ENCODE measurements around the gene TIPRL.

Gene TIPRL

DNA sequence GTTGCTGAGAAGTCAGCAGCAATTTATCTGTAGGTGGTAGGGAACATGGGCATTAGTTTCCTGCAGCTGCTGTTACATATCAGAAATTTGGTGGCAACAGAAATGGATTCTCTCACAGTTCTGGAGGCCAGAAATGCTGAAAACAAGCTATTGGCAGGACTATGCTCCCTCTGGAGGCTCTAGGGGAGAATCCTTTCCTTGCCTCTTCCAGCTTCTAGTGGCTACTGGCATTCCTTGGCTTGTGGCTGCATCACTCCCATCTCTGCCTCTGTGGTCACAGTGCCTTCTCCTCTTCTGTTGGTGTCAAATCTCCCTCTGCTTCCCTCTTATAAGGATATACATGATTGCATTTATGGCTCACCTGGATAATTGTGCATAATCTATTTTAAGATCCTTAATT is 44.5 kb downstream of the TIPRL start:
- Histone ChIP-seq H3K4me1 (ENCODE audit: control extremely low read depth in 1 of 4, control insufficient read depth in 4 of 4, insufficient read depth in 4 of 4, low read length in 3 of 4) (peaks cover 8 to 28% (median 20%) of the 10 kb centered on the region in 4 experiments), H3K27me3 (replicated peaks in 2 of 5; ENCODE audit: control insufficient read depth in 4 of 5, insufficient read depth in 5 of 5, low read length in 4 of 5) (no peaks in the 10 kb centered on the region), H3K27ac (ENCODE audit: insufficient read depth in 1 of 2, low read depth in 1 of 2, low read length in 2 of 2, poor library complexity in 1 of 2, severe bottlenecking in 2 of 2) (no peak overlapping the region), H3K36me3 (ENCODE audit: control insufficient read depth in 4 of 4, insufficient read depth in 4 of 4, low read length in 3 of 4) (no peaks in the 10 kb centered on the region), H3K4me3 (ENCODE audit: control insufficient read depth in 1 of 7, extremely low read depth in 1 of 7, insufficient read depth in 4 of 7, low read depth in 2 of 7, low read length in 6 of 7) (no peak overlapping the region), H3K9me3 (ENCODE audit: control extremely low read depth in 1 of 5, control insufficient read depth in 4 of 5, insufficient read depth in 2 of 5, low read depth in 1 of 5, low read length in 4 of 5) (peaks cover 0 to 4% (median 0%) of the 10 kb centered on the region in 5 experiments)
- no peak for DNase-seq
- ChIA-PET CTCF (no interaction called here), POLR2A (no interaction called here)

DNA sequence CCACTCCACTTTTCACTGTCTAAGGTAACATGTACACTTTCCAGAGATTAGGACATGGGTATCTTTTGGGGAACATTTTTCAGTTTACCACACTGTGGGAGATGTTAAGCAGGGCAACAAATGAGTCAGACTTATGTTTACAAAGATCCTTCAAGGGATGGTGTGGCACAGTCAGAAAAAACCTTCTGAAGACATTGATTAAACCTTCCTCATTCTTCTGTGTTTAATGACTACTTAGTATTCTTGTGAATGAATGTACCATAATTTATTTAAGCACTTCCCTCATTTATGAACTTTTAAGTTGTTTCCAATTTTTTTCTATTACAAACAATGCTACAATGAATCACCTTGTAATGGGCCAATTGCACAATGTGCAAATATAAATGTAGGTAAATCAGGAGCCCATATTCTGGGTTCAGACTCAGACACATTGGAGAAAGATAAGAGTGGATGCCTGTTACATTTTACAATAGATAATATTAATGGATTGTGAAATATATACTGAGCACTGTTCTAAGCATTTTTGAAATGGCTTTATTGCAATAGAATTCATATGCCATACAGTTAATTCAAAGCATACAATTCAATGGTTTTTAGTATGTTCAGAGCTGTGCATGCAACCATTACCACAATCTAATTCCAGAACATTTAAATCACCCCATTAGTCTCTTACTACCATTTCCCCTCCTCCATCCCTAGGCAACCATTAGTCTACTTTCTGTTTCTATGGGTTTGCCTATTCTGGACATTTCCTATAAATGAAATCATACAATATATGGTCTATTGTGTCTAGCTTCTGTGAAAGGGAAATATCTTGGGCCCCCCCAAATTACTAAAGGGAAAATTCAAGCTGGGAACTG is 45.1 kb downstream of the TIPRL start:
- no peak for DNase-seq
- no peaks in the 10 kb centered on the region for H3K36me3 ChIP-seq (ENCODE audit: control insufficient read depth in 4 of 4, insufficient read depth in 4 of 4, low read length in 3 of 4)
- H3K9me3 ChIP-seq (ENCODE audit: control extremely low read depth in 1 of 5, control insufficient read depth in 4 of 5, insufficient read depth in 2 of 5, low read depth in 1 of 5, low read length in 4 of 5): peaks cover 0 to 4% (median 0%) of the 10 kb centered on the region in 5 experiments
- CTCF ChIA-PET: interaction anchor here (3.9 kb wide), 1 partner anchor 11 kb away, joined by 23 read pairs; no protein-coding TSS in a partner anchor
- H3K27ac ChIP-seq (ENCODE audit: insufficient read depth in 1 of 2, low read depth in 1 of 2, low read length in 2 of 2, poor library complexity in 1 of 2, severe bottlenecking in 2 of 2): no peak overlapping the region
- peaks cover 12 to 34% (median 26%) of the 10 kb centered on the region in 4 experiments for H3K4me1 ChIP-seq (ENCODE audit: control extremely low read depth in 1 of 4, control insufficient read depth in 4 of 4, insufficient read depth in 4 of 4, low read length in 3 of 4)
- POLR2A ChIA-PET: no interaction called here
- H3K27me3 ChIP-seq (replicated peaks in 2 of 5; ENCODE audit: control insufficient read depth in 4 of 5, insufficient read depth in 5 of 5, low read length in 4 of 5): no peaks in the 10 kb centered on the region
- no peak overlapping the region for H3K4me3 ChIP-seq (ENCODE audit: control insufficient read depth in 1 of 7, extremely low read depth in 1 of 7, insufficient read depth in 4 of 7, low read depth in 2 of 7, low read length in 6 of 7)

DNA sequence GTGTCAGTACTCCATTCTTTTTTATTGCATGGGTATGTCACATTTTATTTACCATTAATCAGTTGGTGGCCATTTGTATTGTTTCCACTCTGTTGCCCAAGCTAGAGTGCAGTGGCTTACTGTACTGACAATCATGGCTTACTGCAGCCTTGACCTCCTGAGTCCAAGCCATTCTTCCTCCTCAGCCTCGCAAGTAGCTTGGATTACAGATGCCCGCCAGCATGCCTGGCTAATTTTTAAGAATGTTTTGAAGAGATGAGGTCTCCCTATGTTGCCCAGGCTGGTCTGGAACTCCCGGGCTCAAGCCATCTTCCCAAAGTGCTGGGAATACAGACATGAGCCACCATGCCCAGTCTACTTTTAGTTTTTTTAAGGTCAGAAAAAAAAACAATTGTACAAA is 46.2 kb downstream of the TIPRL start:
- H3K27me3 ChIP-seq (replicated peaks in 2 of 5; ENCODE audit: control insufficient read depth in 4 of 5, insufficient read depth in 5 of 5, low read length in 4 of 5): no peaks in the 10 kb centered on the region
- peaks cover 0 to 8% (median 4%) of the 10 kb centered on the region in 4 experiments for H3K36me3 ChIP-seq (ENCODE audit: control insufficient read depth in 4 of 4, insufficient read depth in 4 of 4, low read length in 3 of 4)
- CTCF ChIA-PET: interaction anchor here (2.3 to 3.9 kb wide), 2 partner anchors 10 to 45 kb away, joined by 10 to 23 read pairs; partner anchors contain the start of gene TIPRL
- H3K4me1 ChIP-seq (ENCODE audit: control extremely low read depth in 1 of 4, control insufficient read depth in 4 of 4, insufficient read depth in 4 of 4, low read length in 3 of 4): peaks cover 12 to 40% (median 32%) of the 10 kb centered on the region in 4 experiments
- POLR2A ChIA-PET: no interaction called here
- WGBS (ENCODE audit: insufficient coverage): no CpG with 5 or more reads among the region's 3 CpGs
- peaks cover 0 to 4% (median 0%) of the 10 kb centered on the region in 5 experiments for H3K9me3 ChIP-seq (ENCODE audit: control extremely low read depth in 1 of 5, control insufficient read depth in 4 of 5, insufficient read depth in 2 of 5, low read depth in 1 of 5, low read length in 4 of 5)
- peak overlapping the region in 2 of 7 experiments; percentile 80 to 85 for H3K4me3 ChIP-seq (ENCODE audit: control insufficient read depth in 1 of 7, extremely low read depth in 1 of 7, insufficient read depth in 4 of 7, low read depth in 2 of 7, low read length in 6 of 7)
- H3K27ac ChIP-seq (ENCODE audit: insufficient read depth in 1 of 2, low read depth in 1 of 2, low read length in 2 of 2, poor library complexity in 1 of 2, severe bottlenecking in 2 of 2): peak overlapping the region in 1 of 2 experiments; percentile 78
- DNase-seq: no peak

- Histone ChIP-seq H3K27me3 (replicated peaks in 2 of 5; ENCODE audit: control insufficient read depth in 4 of 5, insufficient read depth in 5 of 5, low read length in 4 of 5) (no peaks in the 10 kb centered on the region), H3K4me1 (ENCODE audit: control extremely low read depth in 1 of 4, control insufficient read depth in 4 of 4, insufficient read depth in 4 of 4, low read length in 3 of 4) (peaks cover 12 to 40% (median 32%) of the 10 kb centered on the region in 4 experiments), H3K4me3 (ENCODE audit: control insufficient read depth in 1 of 7, extremely low read depth in 1 of 7, insufficient read depth in 4 of 7, low read depth in 2 of 7, low read length in 6 of 7) (peak within 1 kb of the TSS; percentile 46 to 89 (median 80)), H3K27ac (ENCODE audit: insufficient read depth in 1 of 2, low read depth in 1 of 2, low read length in 2 of 2, poor library complexity in 1 of 2, severe bottlenecking in 2 of 2) (peak within 1 kb of the TSS; percentile 53 to 78), H3K9me3 (ENCODE audit: control extremely low read depth in 1 of 5, control insufficient read depth in 4 of 5, insufficient read depth in 2 of 5, low read depth in 1 of 5, low read length in 4 of 5) (peaks cover 0 to 4% (median 0%) of the 10 kb centered on the region in 5 experiments), H3K36me3 (ENCODE audit: control insufficient read depth in 4 of 4, insufficient read depth in 4 of 4, low read length in 3 of 4) (peaks cover 1 to 12% (median 6%) of the 10 kb centered on the region in 4 experiments)
- ChIA-PET CTCF (interaction anchor here (1.2 to 3.9 kb wide), 4 partner anchors 8 to 46 kb away, joined by 3 to 23 read pairs (median 8); partner anchors contain the start of gene TIPRL), POLR2A (no interaction called here)
- DNase-seq: peak; percentile 71 to 91 (median 86)
- 2% methylated on average over 43 of the region's 58 CpGs for WGBS (ENCODE audit: insufficient coverage)
Observed at GRCh38 chr1:168225476-168226190, 46.9 kb downstream of the TIPRL start, which contains the start of gene SFT2D2. SFT2D2 (plus strand) TSS chr1:168226004; CDS start chr1:168226080, 76 bp downstream.

GRCh38 chr1:168227620-168228019 is 48.9 kb downstream of the TIPRL start:
- POLR2A ChIA-PET: no interaction called here
- Histone ChIP-seq H3K9me3 (ENCODE audit: control extremely low read depth in 1 of 5, control insufficient read depth in 4 of 5, insufficient read depth in 2 of 5, low read depth in 1 of 5, low read length in 4 of 5) (peaks cover 0 to 4% (median 0%) of the 10 kb centered on the region in 5 experiments), H3K36me3 (ENCODE audit: control insufficient read depth in 4 of 4, insufficient read depth in 4 of 4, low read length in 3 of 4) (peaks cover 13 to 31% (median 21%) of the 10 kb centered on the region in 4 experiments), H3K27me3 (replicated peaks in 2 of 5; ENCODE audit: control insufficient read depth in 4 of 5, insufficient read depth in 5 of 5, low read length in 4 of 5) (no peaks in the 10 kb centered on the region), H3K27ac (ENCODE audit: insufficient read depth in 1 of 2, low read depth in 1 of 2, low read length in 2 of 2, poor library complexity in 1 of 2, severe bottlenecking in 2 of 2) (no peak overlapping the region), H3K4me1 (ENCODE audit: control extremely low read depth in 1 of 4, control insufficient read depth in 4 of 4, insufficient read depth in 4 of 4, low read length in 3 of 4) (peaks cover 12 to 40% (median 32%) of the 10 kb centered on the region in 4 experiments), H3K4me3 (ENCODE audit: control insufficient read depth in 1 of 7, extremely low read depth in 1 of 7, insufficient read depth in 4 of 7, low read depth in 2 of 7, low read length in 6 of 7) (peak overlapping the region in 1 of 7 experiments; percentile 89)
- DNase-seq: no peak
- CTCF ChIA-PET: interaction anchor here (0.8 to 3.9 kb wide), 4 partner anchors 7 to 582 kb away, joined by 3 to 23 read pairs (median 5); no protein-coding TSS in a partner anchor
- WGBS (ENCODE audit: insufficient coverage): 97% methylated on average over 5 of the region's 7 CpGs

- Histone ChIP-seq H3K27me3 (replicated peaks in 2 of 5; ENCODE audit: control insufficient read depth in 4 of 5, insufficient read depth in 5 of 5, low read length in 4 of 5) (no peaks in the 10 kb centered on the region), H3K36me3 (ENCODE audit: control insufficient read depth in 4 of 4, insufficient read depth in 4 of 4, low read length in 3 of 4) (peaks cover 18 to 50% (median 35%) of the 10 kb centered on the region in 4 experiments), H3K27ac (ENCODE audit: insufficient read depth in 1 of 2, low read depth in 1 of 2, low read length in 2 of 2, poor library complexity in 1 of 2, severe bottlenecking in 2 of 2) (no peak overlapping the region), H3K9me3 (ENCODE audit: control extremely low read depth in 1 of 5, control insufficient read depth in 4 of 5, insufficient read depth in 2 of 5, low read depth in 1 of 5, low read length in 4 of 5) (no peaks in the 10 kb centered on the region), H3K4me1 (ENCODE audit: control extremely low read depth in 1 of 4, control insufficient read depth in 4 of 4, insufficient read depth in 4 of 4, low read length in 3 of 4) (peaks cover 12 to 40% (median 31%) of the 10 kb centered on the region in 4 experiments), H3K4me3 (ENCODE audit: control insufficient read depth in 1 of 7, extremely low read depth in 1 of 7, insufficient read depth in 4 of 7, low read depth in 2 of 7, low read length in 6 of 7) (no peak overlapping the region)
- ChIA-PET CTCF (interaction anchor here (0.6 to 1.6 kb wide), 3 partner anchors 42 to 1097 kb away, joined by 3 read pairs; no protein-coding TSS in a partner anchor), POLR2A (no interaction called here)
- WGBS (ENCODE audit: insufficient coverage): 100% methylated on average over 3 of the region's 4 CpGs
- DNase-seq: no peak
Observed at GRCh38 chr1:168229893-168230292, 51.1 kb downstream of the TIPRL start.
